Activated CD8-positive, alpha-beta memory T cell treated with anti-CD3 and anti-CD28 coated beads for 48 hours (primary cell): ENCODE data around the gene FAHD2A.
"Not testable (repeated sequence)": the region's sequence is repeated elsewhere in the genome, so short reads cannot be mapped to it uniquely, and the experiment has no call there.

Experiments used
- DNase-seq, 3 experiments: peaks; one replicate each; pipeline ENCODE4 v3.0.0-alpha.2; 2020; ENCODE audit warnings: low read depth in 2 of 3, low spot score in 2 of 3

Gene FAHD2A

GRCh38 chr2:95433373-95433772 lies 30.9 kb downstream of the FAHD2A start:
- DNase-seq, result not testable (repeated sequence)

GRCh38 chr2:95433973-95434372 lies 31.5 kb downstream of the FAHD2A start:
- not testable (repeated sequence) for DNase-seq

GRCh38 chr2:95434507-95435076 lies 32.1 kb downstream of the FAHD2A start:
- DNase-seq, result not testable (repeated sequence)

- DNase-seq, result not testable (repeated sequence)
Measured at GRCh38 chr2:95435162-95435871, 32.8 kb downstream of the FAHD2A start.

GRCh38 chr2:95435872-95436209 lies 33.3 kb downstream of the FAHD2A start:
- not testable (repeated sequence) for DNase-seq

- not testable (repeated sequence) for DNase-seq
Measured at GRCh38 chr2:95442474-95443099, 40.1 kb downstream of the FAHD2A start.

GRCh38 chr2:95445317-95445716 lies 42.8 kb downstream of the FAHD2A start:
- not testable (repeated sequence) for DNase-seq

- DNase-seq, result not testable (repeated sequence)
Measured at GRCh38 chr2:95463292-95463691, 60.8 kb downstream of the FAHD2A start.
